Hematopoietic multipotent progenitor cell treated with erythropoietin and hydrocortisone succinate and interleukin-3 and kit ligand, for 17 days (in vitro differentiated cells): Measurements from ENCODE around the gene DIAPH2.

Source experiments
- DNase-seq: peaks from one replicate; pipeline ENCODE4 v3.0.0-alpha.2; 2015; ENCODE audit warnings: low spot score

DIAPH2 gene

DNA sequence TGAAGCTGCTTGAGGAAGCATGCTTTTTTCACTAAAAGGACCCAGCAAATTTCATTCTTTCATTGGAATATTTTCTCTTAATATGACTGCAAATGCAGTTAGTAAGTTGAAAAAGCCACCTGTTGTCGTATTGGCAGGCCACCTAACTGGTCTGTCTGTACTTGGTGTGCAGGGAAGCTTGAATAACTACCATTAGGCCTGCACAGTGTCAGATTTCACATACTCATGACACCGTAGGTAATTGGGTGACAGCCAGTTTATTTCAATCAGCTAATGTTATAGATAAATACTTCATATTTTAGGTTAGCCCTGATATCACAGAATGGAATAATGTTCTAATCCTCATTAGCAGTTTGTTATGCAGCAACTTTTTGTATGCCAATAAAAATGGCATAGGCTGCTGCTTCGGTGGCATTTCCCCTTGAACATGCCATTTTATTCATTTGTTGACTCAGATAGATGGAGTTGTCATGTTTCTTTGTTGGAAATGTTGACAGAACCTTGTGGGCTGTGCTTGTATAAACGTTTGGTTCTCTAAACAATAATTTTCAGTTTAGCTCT lies 372.8 kb downstream of the DIAPH2 start:
- no peak for DNase-seq

GRCh38 chrX:97060020-97060419 lies 375.4 kb downstream of the DIAPH2 start:
- no peak for DNase-seq

DNA sequence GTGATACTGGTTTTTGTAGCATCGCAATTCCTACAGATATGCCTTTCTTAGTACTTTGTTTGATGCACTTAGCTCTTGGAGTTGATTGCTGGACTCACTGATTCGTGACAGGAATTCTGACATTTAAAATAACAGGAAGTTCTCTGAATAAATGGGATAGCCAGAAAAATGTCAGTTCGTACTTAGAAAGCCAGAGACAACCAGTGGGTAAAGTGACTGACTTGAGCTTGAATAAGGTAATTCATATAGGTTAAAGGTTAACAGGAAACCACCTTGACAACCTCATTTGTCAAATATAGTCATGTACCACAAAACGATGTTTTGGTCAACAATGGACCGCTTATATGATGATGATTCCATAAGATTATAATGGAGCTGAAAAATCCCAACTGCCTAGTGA lies 380.4 kb downstream of the DIAPH2 start:
- DNase-seq = no peak

DNA sequence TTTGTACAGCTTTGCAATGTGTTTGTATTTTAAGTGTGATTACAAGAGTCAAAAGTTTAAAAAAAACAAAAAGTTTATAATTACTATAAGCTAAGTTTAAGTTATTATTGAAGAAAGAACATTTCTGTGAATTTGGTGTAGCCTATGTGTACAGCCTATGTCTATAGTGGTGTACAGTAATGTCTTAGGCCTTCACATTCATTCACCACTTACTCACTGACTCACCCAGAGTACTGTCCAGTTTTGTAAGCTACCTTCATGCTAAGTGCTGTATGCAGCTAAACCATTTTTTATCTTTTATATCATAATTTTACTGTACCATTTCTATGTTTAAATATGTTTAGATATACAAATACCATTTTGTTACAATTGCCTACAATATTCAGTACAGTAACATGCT lies 381.3 kb downstream of the DIAPH2 start:
- no peak for DNase-seq

- no peak for DNase-seq
These were observed 381.7 kb downstream of the DIAPH2 start for GRCh38 chrX:97066381-97066780.

GRCh38 chrX:97070346-97070745 lies 385.7 kb downstream of the DIAPH2 start:
- no peak for DNase-seq

GRCh38 chrX:97074400-97074799 lies 389.8 kb downstream of the DIAPH2 start:
- DNase-seq = no peak

- DNase-seq = no peak
These were observed 404.5 kb downstream of the DIAPH2 start for GRCh38 chrX:97089116-97089515.

GRCh38 chrX:97096385-97096784 lies 411.7 kb downstream of the DIAPH2 start:
- no peak for DNase-seq

DNA sequence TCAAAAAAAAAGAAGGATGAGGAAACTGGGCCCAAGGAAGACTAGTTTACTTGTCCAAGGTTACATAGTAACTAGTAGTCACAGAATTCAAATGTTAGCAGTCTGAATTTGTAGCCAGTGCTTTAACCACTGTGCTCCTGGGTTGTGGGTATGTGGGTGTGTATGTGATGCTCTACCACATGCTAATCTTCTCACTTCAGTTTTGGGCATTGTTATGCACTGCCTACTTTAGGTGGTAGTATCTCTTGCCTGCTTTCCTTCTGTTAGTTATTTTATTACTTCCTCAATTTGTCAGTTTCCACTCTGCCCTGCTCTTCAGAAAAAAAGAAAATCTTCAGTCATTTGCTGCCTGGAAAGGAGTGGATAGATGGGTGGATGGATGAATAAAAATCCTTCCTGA lies 418.3 kb downstream of the DIAPH2 start:
- no peak for DNase-seq

DNA sequence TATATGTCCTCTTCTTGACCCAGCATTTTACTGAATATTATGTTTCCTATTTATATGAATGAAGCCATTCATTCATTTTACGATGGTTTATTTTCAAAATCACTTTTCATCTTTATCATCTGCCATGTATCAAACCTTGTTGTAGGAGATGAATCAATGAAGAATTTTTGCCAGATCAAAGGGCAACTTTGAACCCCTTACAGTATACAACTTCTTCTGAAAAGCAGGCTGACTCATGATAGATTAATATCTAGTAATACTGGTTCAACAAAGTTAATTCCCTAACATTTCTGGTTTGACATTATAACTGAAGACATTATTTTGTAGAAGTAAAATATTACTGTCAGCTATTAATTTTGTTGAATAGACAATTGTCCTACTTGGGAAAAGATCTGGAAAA lies 425.1 kb downstream of the DIAPH2 start:
- DNase-seq = no peak

DNA sequence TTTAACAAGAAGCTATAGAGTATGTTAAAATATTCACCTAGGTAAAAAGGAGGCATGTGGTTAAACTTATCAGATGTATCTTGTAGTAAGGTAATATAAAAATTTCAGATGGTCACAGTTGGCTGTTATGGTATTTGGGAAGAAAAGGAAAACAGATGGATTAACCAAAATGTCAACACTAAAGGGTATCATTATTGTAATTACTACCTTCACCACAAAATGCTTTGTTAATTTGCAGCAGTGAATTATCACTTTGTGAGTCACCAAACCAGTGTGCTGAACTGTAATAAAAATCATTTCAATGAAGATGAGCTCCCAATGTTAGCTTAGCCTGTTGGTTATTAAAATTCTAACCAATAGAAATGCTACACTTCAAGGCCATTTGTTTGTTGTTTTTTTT lies 432.9 kb downstream of the DIAPH2 start:
- DNase-seq = no peak

- DNase-seq = no peak
These were observed 434.9 kb downstream of the DIAPH2 start for GRCh38 chrX:97119474-97120109.

DNA sequence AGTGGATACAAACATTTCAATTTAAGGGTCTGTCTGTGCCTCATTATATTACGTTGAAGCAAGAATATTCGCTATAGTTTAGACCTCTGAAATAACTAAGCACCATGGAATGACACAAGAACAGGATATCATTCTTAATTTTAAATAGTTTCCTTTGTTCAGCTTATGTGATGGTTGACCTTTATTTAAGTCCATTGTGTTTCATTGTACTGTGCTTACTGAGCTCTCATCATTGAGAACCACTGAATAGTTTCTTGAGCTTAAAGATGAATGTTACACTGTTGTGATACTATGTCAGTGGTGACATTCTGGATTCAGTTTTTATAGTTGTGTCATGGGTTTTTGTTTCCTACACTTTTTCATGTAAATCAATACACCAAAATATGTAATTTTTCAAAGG lies 438.4 kb downstream of the DIAPH2 start:
- DNase-seq = no peak

GRCh38 chrX:97126020-97126419 lies 441.4 kb downstream of the DIAPH2 start:
- DNase-seq = no peak

DNA sequence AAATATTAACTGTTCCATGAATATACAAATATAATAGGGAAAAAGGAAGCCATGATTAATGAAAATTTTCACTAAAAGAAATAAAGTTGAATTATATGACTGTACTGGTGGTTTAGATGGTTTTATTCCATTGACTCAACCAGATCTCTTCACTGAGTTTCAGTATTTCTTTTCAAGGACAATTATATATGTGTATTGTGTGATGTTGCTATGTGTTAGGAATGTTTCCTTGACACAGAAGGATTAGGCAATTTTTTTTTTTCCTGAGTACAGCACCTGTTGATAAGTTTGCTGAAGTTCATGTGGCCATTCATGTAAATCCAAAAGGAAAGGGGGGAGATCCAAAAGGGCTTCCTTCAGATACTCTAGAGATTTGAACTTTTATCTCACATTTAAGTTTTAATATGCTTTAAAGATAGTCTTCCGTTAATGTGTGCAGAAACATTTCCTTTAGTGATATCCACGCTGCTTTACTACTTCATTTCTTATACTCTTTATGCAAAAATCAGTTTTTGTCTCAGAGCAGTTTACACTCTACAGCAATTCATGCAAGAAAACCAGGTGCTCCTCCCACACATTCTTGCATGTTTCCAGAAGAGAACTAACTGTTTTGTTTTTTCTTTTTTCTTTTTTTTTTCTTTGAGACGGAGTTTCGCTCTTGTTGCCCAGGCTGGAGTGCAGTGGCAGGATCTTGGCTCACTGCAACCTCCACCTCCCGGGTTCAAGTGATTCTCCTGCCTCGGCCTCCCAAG lies 448.2 kb downstream of the DIAPH2 start:
- DNase-seq = no peak

DNA sequence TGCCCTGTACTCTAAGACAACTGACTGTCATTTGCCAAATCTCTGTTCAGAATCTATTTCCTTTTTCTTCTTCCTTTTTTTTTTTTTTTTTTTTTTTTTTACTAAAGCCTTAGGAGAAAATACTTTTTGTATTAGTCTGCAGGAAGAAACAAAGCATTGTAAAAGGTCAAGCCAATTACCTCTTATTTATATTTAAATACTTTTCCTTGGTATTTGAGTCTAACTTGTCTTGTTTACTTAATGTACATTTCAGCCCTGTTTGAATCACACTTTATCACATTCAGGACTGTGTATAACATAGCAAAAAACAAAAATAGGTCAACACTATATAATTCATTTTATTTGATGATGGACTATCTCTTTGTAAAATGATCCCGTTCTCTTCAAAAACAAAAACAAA lies 461.3 kb downstream of the DIAPH2 start:
- no peak for DNase-seq

DNA sequence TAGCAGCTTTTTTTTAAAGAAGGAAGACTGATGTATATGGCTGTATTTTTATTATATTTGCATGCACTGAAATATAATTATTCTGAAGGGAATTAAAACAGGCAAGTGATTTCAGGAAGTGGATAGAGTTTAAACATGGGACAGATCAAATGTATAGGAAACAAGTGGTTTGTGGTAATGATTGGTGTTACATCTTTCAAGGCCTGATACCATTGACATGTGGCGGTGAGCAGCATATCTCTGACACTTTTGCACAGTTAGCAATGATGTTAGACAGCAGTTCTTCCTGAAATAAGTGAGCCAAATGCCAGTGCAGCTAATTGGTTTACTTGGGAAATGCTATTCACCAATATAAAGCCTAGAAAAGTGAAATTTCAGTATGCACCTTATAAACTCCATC lies 471.2 kb downstream of the DIAPH2 start:
- DNase-seq = no peak

GRCh38 chrX:97158269-97158668 lies 473.6 kb downstream of the DIAPH2 start:
- DNase-seq = no peak

GRCh38 chrX:97159916-97160800 lies 475.5 kb downstream of the DIAPH2 start:
- no peak for DNase-seq

DNA sequence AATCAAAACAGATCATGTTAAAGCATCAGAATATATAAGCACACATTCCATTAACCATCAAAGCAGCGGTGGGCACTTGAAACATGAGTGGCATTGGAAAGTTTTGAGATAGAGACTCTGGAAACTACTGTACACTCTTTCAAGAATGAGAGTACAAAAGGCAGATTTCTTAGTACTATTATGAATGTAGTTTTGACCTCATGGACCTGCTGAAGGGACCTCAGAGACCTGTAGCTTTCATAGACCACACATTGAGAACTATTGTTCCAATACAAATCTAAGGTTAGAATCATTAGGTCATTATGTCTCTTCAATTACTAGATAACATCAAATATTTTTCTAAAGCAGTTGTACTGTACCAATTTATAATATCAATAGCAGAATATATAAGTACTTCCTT lies 482.7 kb downstream of the DIAPH2 start:
- DNase-seq = no peak

DNA sequence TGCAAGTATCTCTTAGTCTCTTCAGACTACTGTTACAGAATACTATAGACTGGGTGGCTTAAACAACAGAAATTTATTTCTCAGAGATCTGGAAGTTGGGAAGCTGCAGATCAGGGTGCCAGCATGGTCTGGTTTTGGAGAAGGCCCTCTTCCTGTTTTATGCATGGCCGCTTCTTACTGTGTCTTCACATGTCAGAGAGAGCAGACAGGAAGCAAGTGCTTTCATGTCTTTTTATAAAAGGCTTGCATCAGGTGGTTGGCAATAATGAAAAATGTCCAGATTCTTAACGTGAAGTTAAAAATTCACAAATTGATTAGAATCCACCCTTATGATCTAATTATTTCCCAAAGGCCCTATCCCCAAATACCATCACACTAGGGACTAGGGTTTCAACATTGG lies 484.0 kb downstream of the DIAPH2 start:
- DNase-seq = no peak

GRCh38 chrX:97175147-97175546 lies 490.5 kb downstream of the DIAPH2 start:
- no peak for DNase-seq
